Stimulated activated CD8-positive, alpha-beta memory T cell treated with anti-CD3 and anti-CD28 coated beads, Interleukin-4, amount 100 ng/mL, for 24 hours (primary cell): Measurements from ENCODE around the gene CRIP1.

Experiments
- DNase-seq: peaks from one replicate; pipeline ENCODE4 v3.0.0-alpha.2; 2020; ENCODE audit warnings: low read depth

The CRIP1 gene, protein sequence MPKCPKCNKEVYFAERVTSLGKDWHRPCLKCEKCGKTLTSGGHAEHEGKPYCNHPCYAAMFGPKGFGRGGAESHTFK

DNA sequence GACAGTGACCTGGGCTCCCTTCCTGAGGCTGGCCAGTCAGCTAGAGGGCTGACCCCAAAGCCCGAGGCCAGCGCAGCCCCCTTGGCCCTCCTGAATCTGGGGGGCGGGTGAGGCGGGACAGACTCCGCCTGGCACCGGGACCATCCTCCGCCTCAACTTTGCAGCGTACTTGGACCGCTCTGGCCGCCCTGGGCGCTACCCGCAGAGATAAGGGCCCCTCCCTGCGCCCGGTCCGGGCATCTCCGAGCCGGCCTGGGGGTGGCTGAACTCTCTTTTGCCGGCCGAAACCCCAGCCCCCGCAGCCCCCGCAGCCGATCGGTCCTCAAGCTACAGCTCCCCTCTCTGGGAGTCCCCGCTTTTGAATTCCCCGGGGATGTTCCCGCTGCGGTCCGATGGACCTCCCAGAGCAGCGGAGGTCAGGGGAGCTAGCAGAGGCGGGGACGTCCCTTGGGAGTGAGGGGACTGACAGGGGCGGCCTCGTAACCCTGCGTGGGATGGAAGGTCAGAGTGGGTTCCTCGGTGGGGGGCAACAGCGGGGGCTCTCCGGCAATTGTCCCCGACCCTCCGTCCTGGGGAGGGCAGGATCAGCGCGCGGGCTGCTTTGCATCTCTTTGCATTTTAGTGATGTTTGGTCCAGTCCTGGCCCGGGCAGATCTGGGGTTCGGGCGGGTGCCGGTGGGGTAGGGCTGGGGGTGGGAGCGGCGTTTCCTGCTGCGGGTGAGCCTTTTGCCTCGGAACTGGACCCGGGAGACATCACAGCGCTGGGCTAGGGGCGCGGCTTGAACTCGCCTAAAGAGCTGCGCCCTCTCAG, at the start of gene CRIP1:
Gene CRIP1, plus strand, starts transcription at position 724 of the 811 bp plus-strand sequence. CDS start 374 bp downstream, outside the sequence.
- DNase-seq = no peak

DNA sequence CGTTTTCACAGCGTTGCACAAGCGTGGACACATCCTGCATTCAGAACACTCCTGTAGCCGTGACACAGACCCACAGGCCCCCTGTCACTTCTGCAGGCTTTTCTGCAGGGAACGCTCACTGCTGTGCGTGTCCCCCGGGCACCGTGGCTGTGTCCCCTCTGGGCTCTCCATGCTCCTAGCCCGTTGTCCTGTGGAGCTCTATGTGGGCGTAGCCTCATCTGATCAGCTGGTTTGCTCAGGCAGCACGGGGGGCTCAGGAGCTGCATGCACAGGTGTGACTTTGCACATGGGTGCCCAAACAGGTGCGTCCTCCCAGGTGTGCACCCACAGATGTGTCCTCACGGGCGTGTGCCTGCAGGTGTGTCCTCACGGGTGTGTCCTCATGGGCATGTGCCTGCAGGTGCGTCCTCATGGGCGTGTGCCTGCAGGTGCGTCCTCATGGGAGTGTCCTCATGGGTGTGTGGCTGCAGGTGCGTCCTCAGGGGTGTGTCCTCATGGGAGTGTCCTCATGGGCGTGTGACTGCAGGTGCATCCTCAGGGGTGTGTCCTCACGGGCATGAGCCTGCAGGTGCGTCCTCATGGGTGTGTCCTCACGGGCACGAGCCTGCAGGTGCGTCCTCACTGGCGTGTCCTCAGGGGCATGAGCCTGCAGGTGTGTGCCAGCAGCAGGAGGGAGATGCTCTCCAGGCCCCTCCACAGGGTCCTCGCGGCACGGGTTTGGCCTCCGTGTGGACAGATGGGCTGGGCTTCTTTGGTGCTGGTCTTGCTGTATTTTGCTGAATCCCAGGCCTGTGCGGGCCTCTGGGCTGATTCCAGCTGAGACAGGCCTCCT, 49.6 kb upstream of the CRIP1 start:
- no peak for DNase-seq

DNA sequence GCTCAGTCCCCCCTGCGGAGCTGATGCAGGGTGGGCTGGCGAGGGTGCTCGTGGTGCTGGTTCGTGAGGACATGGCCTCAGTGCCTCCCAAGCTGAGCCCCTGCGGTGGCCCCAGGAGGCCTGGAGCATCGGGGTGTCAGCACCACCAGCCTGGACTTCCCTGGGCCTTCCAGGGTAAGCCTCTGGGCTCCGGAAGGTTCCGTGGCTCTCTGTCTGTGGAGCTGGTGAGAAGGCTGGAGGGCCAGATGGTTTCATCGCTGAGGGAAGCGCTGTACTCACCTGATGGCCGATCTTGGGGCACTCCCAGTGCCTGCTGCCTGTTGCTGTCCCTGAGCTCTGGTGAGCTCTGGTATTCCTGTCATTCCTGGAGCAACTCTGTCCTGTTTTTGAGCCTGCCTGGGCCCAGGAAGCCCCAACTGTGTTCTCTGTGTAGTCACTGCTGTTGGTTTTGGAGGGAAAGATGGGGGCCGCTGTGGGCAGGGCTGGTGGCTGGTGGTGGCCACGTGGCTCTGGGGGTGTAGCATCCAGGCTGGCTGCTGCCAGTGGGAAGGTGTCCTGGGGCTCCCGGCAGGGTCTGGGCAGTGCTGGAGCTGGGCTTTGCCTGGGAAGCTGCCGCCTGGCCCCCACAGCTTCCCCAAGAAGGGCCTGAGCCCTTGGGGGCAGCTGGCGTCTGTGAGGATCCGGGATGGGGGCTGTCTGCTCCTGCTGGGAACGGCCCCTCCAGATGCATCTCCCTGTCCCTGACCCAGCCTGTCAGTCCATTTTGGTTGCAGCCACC, 48.8 kb upstream of the CRIP1 start:
- no peak for DNase-seq

DNA sequence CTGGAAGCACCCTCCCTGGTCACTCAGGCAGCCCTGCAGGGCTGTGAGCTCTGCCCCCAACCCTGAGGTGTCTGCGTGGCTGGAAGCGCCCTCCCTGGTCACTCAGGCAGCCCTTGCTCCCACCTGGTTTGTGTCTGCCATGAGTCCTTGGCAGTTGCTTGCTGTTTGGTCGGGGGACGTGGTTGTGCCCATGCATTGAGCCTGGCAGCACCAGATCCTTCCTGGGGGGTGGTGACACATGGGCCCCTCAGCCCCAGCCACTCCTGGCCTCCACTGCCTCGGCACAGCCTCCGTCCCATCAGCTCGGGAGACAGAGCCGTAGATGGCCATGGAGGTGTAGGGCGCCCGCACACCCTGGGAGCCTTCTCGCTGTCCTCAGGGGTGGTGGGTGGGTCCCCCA, 47.5 kb upstream of the CRIP1 start:
- no peak for DNase-seq

DNA sequence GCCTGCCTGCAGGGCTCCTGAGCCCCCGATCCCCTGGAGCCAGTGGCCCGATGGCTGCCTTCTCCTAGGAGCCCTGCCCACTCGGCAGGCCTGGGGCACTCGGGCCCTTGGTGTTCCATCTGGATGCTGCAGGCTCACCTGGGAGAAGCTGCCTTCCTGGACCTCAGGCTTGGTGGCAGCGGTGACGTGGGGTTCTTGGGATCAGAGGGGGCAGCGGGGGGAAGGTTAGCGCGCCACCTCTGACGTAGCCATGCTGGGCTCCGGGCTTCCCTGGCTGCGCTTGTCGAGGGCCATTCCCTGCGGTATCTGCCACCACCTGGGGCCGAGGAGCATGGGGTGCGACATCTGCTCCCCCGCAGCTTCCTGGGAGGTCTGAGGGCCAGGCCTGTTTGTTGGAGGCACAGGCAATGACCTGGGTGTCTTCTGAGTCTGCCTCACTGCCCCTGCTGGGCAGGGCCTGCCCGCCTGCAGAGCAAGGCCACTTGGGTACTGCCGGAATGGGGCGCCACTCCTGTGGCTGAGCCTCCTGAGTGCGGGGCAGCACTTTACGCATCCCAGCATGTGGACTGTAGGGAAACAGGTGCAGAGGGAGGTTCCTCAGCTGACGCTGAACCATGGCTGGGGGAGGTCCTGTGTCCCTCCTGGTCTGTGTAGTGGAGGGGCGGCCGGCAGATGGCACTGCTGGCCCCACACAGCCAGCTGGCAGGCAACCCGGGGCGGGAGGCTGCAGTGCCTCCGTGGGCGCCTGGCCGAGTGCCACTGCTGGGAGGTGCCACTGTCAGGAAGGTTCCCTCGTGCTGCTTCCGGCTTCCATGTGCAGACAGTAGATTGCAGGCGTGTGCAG, 46.8 kb upstream of the CRIP1 start:
- no peak for DNase-seq

DNA sequence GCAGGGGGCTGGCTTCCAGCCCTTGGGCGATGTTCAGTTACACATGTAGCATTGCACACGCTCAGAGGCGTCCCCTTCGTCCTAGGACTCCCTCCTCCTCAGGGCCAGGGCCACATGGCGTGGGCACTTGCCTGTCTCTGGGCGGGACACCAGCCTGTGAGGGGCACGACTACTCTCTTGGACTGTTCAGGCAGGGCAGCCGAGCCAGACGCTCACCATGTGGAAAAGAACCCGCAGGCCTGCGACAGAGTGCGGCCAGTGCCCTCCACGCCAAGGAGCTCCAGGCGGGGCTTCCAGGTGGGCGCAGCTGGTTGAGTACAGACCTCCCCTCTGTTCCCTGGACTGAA, 46.2 kb upstream of the CRIP1 start:
- no peak for DNase-seq

DNA sequence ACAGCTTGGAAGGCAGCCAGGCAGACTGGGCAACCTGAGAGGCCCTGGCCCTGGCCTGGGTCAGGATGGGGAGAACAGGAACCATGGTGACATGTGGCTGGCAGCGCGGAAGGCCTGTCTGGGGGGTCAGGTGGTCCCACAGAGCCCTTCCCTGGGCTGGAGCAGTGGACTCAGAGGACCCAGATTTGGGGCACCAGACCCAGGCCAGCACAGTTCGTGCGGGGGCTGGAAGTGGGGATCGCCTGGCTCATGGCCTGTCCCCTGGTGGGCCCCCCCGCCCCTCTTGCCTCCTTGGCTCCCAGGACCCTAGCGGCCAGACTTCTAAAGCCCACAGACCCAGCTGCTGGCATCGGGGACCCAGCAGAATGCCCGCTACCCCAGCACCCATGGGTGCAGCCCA, 45.7 kb upstream of the CRIP1 start:
- no peak for DNase-seq

DNA sequence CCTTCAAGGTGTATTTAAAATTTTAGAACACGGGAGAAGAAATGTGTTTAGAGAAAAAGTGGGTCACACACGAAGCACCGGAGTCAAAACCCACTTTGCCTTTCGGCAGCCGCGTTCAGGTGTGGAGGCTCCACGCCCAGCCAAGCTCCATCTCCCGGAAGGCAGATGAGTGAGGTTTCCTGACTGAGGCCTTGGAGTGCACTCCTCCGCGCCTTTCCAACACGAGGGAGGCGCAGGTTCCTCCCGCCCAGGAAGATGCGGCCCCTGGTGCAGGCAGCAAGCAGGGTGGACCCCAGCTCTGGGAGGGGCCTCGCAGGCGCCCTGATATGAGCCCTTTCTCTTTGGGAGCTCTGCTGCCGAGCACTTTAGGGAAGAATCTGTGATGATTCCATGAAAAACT, 44.6 kb upstream of the CRIP1 start:
- no peak for DNase-seq

DNA sequence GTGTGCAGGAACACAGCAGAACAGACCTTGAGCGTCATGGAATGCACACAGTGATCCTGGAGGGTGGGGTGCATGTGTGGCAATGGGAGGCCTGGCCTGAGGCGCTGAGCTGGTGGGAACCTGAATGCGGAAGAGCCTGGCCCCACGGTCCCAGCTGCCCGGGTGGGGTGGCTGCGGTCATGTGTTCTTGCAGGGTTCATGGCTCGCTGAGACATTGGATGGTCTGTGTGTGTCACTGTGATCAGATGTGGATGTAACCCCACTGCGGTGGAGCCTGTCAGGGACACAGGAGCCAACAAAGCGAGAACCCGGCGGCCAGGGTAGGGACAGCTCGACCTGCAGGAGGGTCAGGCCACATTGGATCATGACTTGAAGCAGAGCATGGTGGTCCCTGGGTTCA, 43.9 kb upstream of the CRIP1 start:
- DNase-seq = no peak

DNA sequence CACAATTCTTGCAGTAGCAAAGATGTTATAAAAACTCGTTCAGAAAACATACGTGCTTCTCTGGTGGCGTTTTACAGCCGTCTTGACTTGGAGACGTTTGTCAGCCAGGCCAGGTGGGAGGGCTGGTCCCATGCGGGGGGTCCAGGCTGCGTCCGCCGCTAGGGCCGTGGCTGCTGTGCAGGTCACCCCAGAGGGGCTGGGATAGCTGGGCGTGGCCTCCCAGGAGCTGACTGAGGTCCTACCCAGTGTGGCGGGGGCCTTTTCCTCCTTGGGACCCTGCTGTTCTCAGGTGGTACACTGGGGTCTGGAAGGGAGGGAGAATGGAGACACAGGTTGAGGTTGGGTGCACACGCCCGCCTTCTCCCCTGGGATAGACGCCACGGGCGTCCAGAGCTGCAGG, 41.8 kb upstream of the CRIP1 start:
- DNase-seq = no peak

DNA sequence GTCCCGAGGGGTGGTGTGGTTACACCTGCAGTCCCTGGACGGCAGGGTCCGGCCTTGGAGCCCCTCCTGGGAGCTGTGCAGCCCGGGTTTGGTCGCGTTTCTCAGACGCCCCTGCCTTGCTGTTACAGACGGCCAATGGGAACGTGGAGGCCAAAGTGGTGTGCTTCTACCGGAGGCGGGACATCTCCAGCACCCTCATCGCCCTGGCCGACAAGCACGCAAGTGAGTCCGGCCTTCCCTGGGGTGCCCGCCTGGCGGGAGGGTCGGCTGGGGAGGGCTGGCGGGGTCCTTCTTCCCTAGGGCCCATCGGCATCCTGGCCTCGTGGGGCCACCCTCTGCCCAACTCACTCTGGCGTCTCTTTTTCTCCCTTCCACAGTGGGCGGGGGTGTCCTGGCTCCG, 41.4 kb upstream of the CRIP1 start:
- no peak for DNase-seq

DNA sequence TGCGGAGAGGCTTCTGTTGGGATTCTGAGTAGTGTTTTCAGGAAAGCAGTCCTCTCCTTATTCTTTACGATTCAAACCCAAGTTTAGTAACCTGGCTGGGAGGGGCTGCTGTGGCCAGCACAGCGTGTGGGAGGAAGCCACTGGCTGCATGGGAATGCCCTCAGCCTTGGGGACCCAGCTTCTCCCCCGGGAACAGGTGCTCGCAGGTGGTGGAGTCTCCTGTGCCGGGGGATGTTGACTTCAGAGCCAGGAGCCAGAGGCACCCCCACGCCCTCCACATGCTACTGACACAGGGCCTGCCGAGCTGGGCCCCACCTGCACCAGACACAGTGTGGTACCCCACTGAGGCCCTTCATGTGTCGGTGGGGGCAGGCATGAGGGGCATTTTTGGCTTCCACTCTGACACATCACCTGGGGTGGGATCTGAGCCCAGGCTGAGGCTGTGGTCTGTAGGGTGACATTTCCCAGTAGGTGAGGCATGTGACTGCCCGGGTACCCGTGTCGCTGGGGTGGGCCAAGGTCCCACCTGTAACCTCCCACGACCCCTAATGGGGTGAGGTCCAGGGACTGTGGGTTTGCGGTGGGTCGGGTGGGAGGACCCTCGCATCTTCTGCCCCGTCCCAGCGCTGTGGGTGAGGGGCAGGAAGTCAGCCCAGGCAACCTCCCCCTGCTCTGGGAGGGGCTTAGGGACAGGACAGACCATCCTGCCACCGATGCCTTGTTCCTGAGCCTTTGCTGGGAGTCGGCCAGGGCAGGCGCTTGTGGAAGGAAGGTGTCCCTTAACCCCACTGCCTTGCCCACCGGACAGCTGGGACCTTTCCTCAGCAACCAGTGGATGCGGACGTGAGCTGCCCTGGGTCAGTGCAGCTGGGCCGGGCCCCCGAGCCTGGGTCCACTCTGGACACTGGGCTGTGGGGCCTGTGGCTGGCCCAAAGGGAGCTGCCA, 40.5 kb upstream of the CRIP1 start:
- no peak for DNase-seq

DNA sequence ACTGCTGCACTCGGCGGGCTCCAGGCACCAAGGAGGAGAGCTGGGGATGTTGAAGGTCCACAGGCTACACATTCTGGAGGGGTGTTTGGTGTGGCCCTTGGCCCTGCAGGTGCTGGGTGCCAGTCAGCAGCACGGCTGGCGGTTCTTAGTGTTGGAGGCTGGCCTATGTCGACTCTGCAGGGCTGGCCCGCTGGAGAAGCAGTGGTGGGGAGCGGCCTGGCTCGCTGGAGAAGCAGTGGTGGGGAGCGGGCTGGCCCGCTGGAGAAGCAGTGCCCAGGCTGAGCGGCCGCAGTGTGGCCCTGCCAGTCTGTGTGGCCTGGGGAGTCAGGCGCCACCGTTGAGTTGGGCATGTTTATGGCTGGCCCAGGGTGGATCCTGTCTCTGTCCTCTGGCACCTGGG, 39.7 kb upstream of the CRIP1 start:
- no peak for DNase-seq

DNA sequence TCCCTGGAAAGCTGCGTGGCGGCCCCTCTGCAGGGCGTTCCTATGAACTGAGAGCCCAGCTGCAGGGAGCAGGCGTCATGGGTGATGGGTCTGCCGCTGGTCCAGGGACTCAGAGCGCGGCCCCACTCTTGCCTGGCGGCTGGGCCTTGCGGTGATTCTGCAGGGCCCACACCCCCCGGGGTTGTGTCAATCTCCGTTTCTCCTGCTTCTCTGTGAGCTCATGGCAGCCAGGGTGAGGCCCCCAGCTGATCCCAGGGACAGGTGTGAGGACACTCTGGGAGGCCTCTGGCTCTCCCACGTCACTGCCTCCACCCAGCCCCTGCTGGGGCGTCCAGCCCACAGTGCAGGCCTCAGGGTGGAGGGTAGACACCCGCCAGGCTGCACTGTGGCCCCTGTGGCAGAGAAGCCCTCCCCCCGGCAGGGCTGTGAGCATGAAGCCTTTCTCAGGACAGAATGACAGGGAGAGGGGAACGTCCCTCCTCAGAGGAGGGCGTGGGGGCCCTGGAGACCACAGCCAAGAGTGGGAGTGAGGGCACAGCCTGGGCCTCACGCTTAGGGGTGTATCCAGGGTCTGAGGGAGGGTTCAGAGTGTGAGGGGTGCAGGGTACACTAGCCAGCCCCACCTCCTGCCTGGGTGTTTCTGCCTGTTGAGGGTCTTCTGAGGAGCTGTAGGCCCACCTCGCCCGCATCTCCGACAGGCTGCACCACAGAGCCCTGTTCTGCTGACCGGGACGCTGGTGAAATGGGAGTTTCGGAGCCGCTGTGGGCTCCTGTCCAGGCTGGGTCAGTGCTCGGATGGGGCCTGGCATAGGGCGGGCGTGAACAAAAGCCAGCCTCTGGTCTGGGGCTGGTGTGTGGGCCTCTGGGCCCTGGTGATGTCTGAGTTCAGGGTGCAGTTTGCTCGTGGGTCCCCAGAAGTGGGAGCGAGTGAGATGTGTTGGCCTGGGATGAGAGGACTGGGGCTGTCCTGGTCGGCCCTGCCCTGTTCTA, 38.7 kb upstream of the CRIP1 start:
- no peak for DNase-seq

DNA sequence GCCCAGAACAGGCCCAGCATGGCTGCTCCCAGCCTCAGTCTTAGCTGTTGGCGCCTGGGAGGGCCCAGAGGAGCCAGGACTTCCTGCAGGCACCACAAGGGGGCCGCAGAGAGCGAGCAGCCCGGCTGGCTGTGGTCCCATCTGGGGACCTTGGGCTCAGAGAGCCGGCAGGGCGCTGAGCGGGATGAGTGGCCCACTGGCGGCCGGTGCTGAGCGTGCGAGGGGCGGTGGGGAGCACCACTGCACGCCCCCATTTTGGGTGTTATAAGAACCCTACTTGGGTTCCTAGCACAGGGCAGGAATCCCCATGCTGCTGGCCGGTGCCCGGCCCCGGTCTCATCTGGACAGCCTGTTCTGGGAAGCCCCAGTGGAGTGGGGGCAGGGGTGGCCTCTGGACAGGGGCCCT, 38.0 kb upstream of the CRIP1 start:
- DNase-seq = peak; percentile 52

DNA sequence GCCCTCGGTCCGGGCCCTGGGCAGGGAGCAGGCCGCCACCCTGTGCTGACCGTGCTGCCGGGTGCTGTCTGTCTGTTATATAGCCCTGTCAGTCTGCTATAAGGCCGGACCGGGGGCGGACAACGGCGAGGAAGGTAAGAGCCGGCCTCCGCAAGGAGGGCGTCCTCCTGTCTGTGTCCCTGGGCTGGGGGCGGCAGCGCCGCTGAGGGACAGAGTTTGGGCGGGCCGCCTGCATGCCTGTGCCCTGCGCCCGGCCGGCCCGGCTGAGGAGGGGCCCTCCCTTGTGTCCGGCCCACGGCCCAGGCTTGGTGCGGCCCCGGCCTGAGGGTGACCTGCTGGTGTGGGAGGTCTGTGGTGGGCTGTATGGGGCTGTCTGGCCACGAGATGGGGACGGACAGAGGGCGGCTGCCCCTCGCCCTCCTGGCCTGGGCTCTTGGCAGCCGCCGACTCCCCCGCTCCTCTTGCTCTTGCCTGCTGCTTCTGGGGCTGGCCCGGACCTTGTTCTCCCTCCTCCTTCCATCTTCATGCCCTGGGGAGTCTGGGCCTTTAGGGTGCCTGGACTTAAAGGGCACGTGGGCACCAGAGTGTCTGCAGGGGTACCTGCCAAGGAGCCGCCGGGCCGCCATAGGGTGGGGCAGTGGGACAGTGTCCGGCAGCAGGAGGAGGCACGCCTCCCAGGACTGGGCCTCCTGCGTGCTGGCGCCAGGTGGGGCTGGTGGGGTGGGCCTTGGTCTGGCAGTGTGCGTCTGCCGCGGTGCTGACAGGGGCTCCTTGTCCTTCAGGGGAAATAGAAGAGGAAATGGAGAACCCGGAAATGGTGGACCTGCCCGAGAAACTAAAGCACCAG, 37.2 kb upstream of the CRIP1 start:
- DNase-seq = no peak

DNA sequence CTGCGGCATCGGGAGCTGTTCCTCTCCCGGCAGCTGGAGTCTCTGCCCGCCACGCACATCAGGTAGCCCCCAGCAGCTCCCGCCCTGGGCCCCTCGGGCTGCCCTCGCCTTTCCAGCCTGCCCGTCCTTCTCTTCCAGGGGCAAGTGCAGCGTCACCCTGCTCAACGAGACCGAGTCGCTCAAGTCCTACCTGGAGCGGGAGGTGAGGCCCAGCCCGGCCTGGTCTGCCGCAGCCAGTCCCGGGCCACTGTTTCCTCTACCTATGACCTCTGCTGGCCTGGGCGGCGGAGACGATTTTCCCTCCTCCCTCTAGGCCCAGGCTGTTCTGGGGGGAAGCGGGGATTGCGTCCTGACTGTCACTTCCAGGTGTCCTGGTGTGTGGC, 36.6 kb upstream of the CRIP1 start:
- DNase-seq = no peak
